ENCODE results near the gene VPS11. TPM values are rescaled to one million over a fixed set of nuclear protein-coding genes. Genes with fewer than 3 reads are reported as not detected.

VPS11 gene
- total and polyA plus RNA-seq, 10 of the 15 experiments (the other 5 are each of a cell fraction or from before 2014, with no cell fraction given) = 15.8 to 26.4 (median 24.5) TPM

DNA sequence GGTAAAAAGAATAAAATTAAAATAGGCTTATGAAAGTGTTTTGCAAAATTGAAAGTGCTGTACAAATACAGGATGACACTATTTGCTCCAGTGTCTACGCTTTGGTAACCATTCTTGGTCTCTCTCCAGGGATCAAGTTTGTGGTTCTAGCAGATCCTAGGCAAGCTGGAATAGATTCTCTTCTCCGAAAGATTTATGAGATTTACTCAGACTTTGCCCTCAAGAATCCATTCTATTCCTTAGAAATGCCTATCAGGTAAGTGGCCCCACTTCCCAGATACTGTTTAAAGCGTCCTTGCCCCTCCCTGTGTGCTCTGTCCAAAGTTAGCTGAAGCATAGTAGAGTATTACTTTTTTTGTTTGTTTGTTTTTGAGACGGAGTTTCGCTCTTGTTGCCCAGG is 46.0 kb upstream of the VPS11 start:
- H2AFZ ChIP-seq (ENCODE audit: control insufficient read depth, low read depth, low read length) = no peak overlapping the region

DNA sequence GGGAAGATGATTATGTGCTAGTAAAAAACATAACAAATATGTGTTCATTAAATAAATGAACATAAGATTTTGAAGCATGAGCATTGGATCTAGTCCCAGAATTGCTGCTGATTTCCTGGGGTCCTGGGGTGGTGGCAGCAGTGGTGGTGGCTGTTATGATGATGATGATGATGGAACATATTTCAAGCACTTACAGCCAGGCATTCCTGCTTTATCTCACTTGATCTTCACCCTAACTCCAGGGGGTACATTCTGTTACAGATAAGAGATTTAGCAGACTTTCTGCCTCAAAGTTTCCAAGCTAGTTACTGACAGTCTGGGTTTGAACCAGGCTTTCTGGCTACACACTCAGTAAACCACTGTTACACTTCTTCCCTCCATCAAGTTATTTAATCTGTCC is 43.9 kb upstream of the VPS11 start:
- intact Hi-C loops (cut with micrococcal nuclease; ENCODE audit: unreplicated experiment) (no loop called here), in situ Hi-C loops (cut with MboI) (no loop called here)
- ChIA-PET POLR2A (interaction anchor here (2.2 kb wide), 1 partner anchor 28 kb away, joined by 14 read pairs; no protein-coding TSS in a partner anchor), CTCF (interaction anchor here (1.2 to 1.4 kb wide), 3 partner anchors 8 to 61 kb away, joined by 3 to 5 read pairs (median 4); partner anchors contain the start of gene HMBS), RAD21 (ENCODE audit: unreplicated experiment) (no interaction called here), SMC1A (ENCODE audit: uncharacterized antibody, unreplicated experiment) (interaction anchor here (0.7 to 1.6 kb wide), 3 partner anchors 31 to 299 kb away, joined by 3 read pairs; no protein-coding TSS in a partner anchor)
- H3K4me3 ChIP-seq = no peak overlapping the region
- no peak overlapping the region for H2AFZ ChIP-seq (ENCODE audit: control insufficient read depth, low read depth, low read length)
- H3K36me3 ChIP-seq (ENCODE audit: control insufficient read depth in 2 of 2, insufficient read depth in 2 of 2, low read length in 1 of 2) = peaks cover 5 to 9% of the 10 kb centered on the region in 2 experiments; a peak in 3 of 4 replicates
- peaks cover 4% of the 10 kb centered on the region for H3K4me1 ChIP-seq (ENCODE audit: control insufficient read depth, insufficient read depth, low read length)
- H3K27ac ChIP-seq (ENCODE audit: control insufficient read depth, insufficient read depth) = no peak overlapping the region
- H3K9me3 ChIP-seq (replicated peaks; ENCODE audit: control insufficient read depth, insufficient read depth, low read length) = no peaks in the 10 kb centered on the region
- no peak overlapping the region for H3K9ac ChIP-seq (ENCODE audit: control insufficient read depth, insufficient read depth, low read length)
- DNase-seq (ENCODE audit: low read depth, low spot score) (no peak), FAIRE-seq (no peak), ATAC-seq (no peak)
- H4K20me1 ChIP-seq (ENCODE audit: control insufficient read depth, insufficient read depth) = no peaks in the 10 kb centered on the region
- H3K27me3 ChIP-seq (replicated peaks in 1 of 2; ENCODE audit: control insufficient read depth in 2 of 2, insufficient read depth in 2 of 2, low read length in 1 of 2) = no peaks in the 10 kb centered on the region
- H3K4me2 ChIP-seq (ENCODE audit: control insufficient read depth, insufficient read depth) = no peak overlapping the region
- H3K79me2 ChIP-seq (ENCODE audit: control insufficient read depth, insufficient read depth, low read length) = peaks cover 20% of the 10 kb centered on the region
- BruUV-seq (replicated peaks) = no TSS peak
- TF ChIP-seq REST (IDR thresholded peaks at IDR 0.05; ENCODE audit: low read depth, low read length) (no peak), RAD51 (IDR thresholded peaks at IDR 0.05) (no peak), CREM (IDR thresholded peaks at IDR 0.05; ENCODE audit: low read depth) (no peak), STAT3 (IDR thresholded peaks at IDR 0.05; ENCODE audit: low read depth, low read length) (no peak), HDAC6 (IDR thresholded peaks at IDR 0.05; ENCODE audit: unreplicated experiment) (no peak), E2F8 (IDR thresholded peaks at IDR 0.05; ENCODE audit: low read depth, partially characterized antibody) (no peak), ZBED1 (IDR thresholded peaks at IDR 0.05; ENCODE audit: borderline replicate concordance) (no peak), HDAC2 (IDR thresholded peaks at IDR 0.05) (no peak)
- TF ChIP-seq, protein P1, sequence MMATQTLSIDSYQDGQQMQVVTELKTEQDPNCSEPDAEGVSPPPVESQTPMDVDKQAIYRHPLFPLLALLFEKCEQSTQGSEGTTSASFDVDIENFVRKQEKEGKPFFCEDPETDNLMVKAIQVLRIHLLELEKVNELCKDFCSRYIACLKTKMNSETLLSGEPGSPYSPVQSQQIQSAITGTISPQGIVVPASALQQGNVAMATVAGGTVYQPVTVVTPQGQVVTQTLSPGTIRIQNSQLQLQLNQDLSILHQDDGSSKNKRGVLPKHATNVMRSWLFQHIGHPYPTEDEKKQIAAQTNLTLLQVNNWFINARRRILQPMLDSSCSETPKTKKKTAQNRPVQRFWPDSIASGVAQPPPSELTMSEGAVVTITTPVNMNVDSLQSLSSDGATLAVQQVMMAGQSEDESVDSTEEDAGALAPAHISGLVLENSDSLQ (IDR thresholded peaks at IDR 0.05) = no peak

More for the DNA sequence above, 46.0 kb upstream of the VPS11 start:
- ChIA-PET CTCF (no interaction called here), RAD21 (ENCODE audit: unreplicated experiment) (no interaction called here), POLR2A (interaction anchor here (1.6 kb wide), 1 partner anchor 9 kb away, joined by 5 read pairs; the partner anchor contains the start of gene SLC37A4), SMC1A (ENCODE audit: uncharacterized antibody, unreplicated experiment) (no interaction called here)
- intact Hi-C loops (cut with micrococcal nuclease; ENCODE audit: unreplicated experiment) = no loop called here
- no peak for TF ChIP-seq ZNF384 (IDR thresholded peaks at IDR 0.05; ENCODE audit: borderline replicate concordance, low read depth, low read length)
- H3K27me3 ChIP-seq (replicated peaks in 1 of 2; ENCODE audit: control insufficient read depth in 2 of 2, insufficient read depth in 2 of 2, low read length in 1 of 2) = no peaks in the 10 kb centered on the region
- peaks cover 5 to 9% of the 10 kb centered on the region in 2 experiments; a peak in 3 of 4 replicates for H3K36me3 ChIP-seq (ENCODE audit: control insufficient read depth in 2 of 2, insufficient read depth in 2 of 2, low read length in 1 of 2)
- no TSS peak for BruUV-seq (replicated peaks)
- H3K4me2 ChIP-seq (ENCODE audit: control insufficient read depth, insufficient read depth) = no peak overlapping the region
- H3K79me2 ChIP-seq (ENCODE audit: control insufficient read depth, insufficient read depth, low read length) = peaks cover 38% of the 10 kb centered on the region
- DNase-seq (ENCODE audit: low read depth, low spot score) = no peak
- ATAC-seq = no peak
- in situ Hi-C loops (cut with MboI) = no loop called here
- no peaks in the 10 kb centered on the region for H3K4me1 ChIP-seq (ENCODE audit: control insufficient read depth, insufficient read depth, low read length)
- no peak overlapping the region for H3K4me3 ChIP-seq
- FAIRE-seq = no peak
- no peak overlapping the region for H3K9ac ChIP-seq (ENCODE audit: control insufficient read depth, insufficient read depth, low read length)
- 89% methylated on average over 5 of the region's 5 CpGs for WGBS (ENCODE audit: insufficient coverage, insufficient replicate concordance, low lambda C conversion rate, missing lambda C conversion rate)
- H3K27ac ChIP-seq (ENCODE audit: control insufficient read depth, insufficient read depth) = no peak overlapping the region
- no peaks in the 10 kb centered on the region for H3K9me3 ChIP-seq (replicated peaks; ENCODE audit: control insufficient read depth, insufficient read depth, low read length)
- no peaks in the 10 kb centered on the region for H4K20me1 ChIP-seq (ENCODE audit: control insufficient read depth, insufficient read depth)

Measured in GM12878 (cell line).